Spinal cord (tissue), 10 donors: Measurements from ENCODE around the gene BRCA1. TPM values are rescaled to one million over a fixed set of nuclear protein-coding genes. Genes with fewer than 3 reads are reported as not detected.
A peak's percentile ranks its signal among the peaks of the same experiment; 100 is the strongest.

Experiments
- DNase-seq, 6 donors: peaks; one replicate each; pipeline versions ENCODE4 v3.0.0 to v3.0.0-alpha.2; 2013 to 2015; ENCODE audit warnings: low spot score in 6 of 6, low read depth in 4 of 6
- H3K27ac ChIP-seq: one replicate; pipeline ENCODE4 v1.5.1; 2013; ENCODE audit warnings: low read depth, low read length, control low read depth
- H3K27me3 ChIP-seq: one replicate; pipeline ENCODE4 v1.6.1; 2013; ENCODE audit warnings: low read length; ENCODE audit not compliant: control insufficient read depth, insufficient read depth
- H3K36me3 ChIP-seq: one replicate; pipeline ENCODE4 v1.6.1; 2013; ENCODE audit warnings: low read length; ENCODE audit not compliant: control insufficient read depth, insufficient read depth
- H3K4me1 ChIP-seq: one replicate; pipeline ENCODE4 v1.6.1; 2013; ENCODE audit warnings: low read length; ENCODE audit not compliant: control insufficient read depth, insufficient read depth
- H3K4me3 ChIP-seq: one replicate; pipeline ENCODE4 v1.5.1; 2013; ENCODE audit warnings: low read depth, low read length, control low read depth
- H3K9me3 ChIP-seq: one replicate; pipeline ENCODE4 v1.6.1; 2013; ENCODE audit warnings: low read length; ENCODE audit not compliant: control insufficient read depth, insufficient read depth
- WGBS: methylation state at CpG from one replicate; pipeline ENCODE4 v1.1.5; 2013; ENCODE audit warnings: missing lambda C conversion rate; ENCODE audit not compliant: insufficient coverage; 5-methylcytosine and 5-hydroxymethylcytosine counted together
- polyA plus RNA-seq, 2 donors: library from polyadenylated mRNA; unstranded; fragments of 120-200 nt; gene quantifications; one replicate each; pipeline ENCODE4 v1.2.1, GENCODE V29; 2013; ENCODE audit not compliant: insufficient read length in 2 of 2
- total RNA-seq, 2 donors: library from RNA; depleted of rRNA in 1 of 2; stranded (reverse); fragments of 120-200 nt in 1 of 2; fragments of >200 nt in 1 of 2; gene quantifications; one replicate each; pipeline versions ENCODE4 v1.2.3 to v1.2.4, GENCODE V29; 2013 to 2014
- donor health status: healthy.

The BRCA1 gene
- total and polyA plus RNA-seq, 4 donors = 8.5 to 16.2 (median 10.4) TPM

- no peak for DNase-seq
- no peaks in the 10 kb centered on the region for H3K9me3 ChIP-seq
- peaks cover 32% of the 10 kb centered on the region for H3K36me3 ChIP-seq
- H3K4me3 ChIP-seq = peak overlapping the region; percentile 88
- H3K27me3 ChIP-seq = no peaks in the 10 kb centered on the region
- peaks cover 61% of the 10 kb centered on the region for H3K4me1 ChIP-seq
- 83% methylated on average over 2 of the region's 6 CpGs for WGBS
- H3K27ac ChIP-seq = peak overlapping the region; percentile 2
These were observed 105.0 kb downstream of the BRCA1 start for GRCh38 chr17:43020030-43020621.

- Histone ChIP-seq H3K27ac (peak overlapping the region; percentile 2), H3K36me3 (peaks cover 34% of the 10 kb centered on the region), H3K27me3 (no peaks in the 10 kb centered on the region), H3K9me3 (no peaks in the 10 kb centered on the region), H3K4me3 (no peak overlapping the region), H3K4me1 (peaks cover 56% of the 10 kb centered on the region)
- DNase-seq = no peak
- 31% methylated on average over 3 of the region's 7 CpGs for WGBS
These were observed 105.7 kb downstream of the BRCA1 start for GRCh38 chr17:43019418-43019817.

GRCh38 chr17:43018932-43019331 is 106.2 kb downstream of the BRCA1 start:
- no peaks in the 10 kb centered on the region for H3K27me3 ChIP-seq
- H3K9me3 ChIP-seq = no peaks in the 10 kb centered on the region
- no peak overlapping the region for H3K27ac ChIP-seq
- no CpG with 5 or more reads among the region's 4 CpGs for WGBS
- H3K36me3 ChIP-seq = peaks cover 39% of the 10 kb centered on the region
- H3K4me1 ChIP-seq = peaks cover 55% of the 10 kb centered on the region
- DNase-seq = no peak
- no peak overlapping the region for H3K4me3 ChIP-seq

- Histone ChIP-seq H3K27me3 (no peaks in the 10 kb centered on the region), H3K9me3 (no peaks in the 10 kb centered on the region), H3K27ac (no peak overlapping the region), H3K36me3 (peaks cover 46% of the 10 kb centered on the region), H3K4me3 (no peak overlapping the region), H3K4me1 (peaks cover 58% of the 10 kb centered on the region)
- DNase-seq = peak in 3 of 6 donors; percentile 49 to 87 (median 68)
- WGBS = 25% methylated on average over 14 of the region's 19 CpGs
These were observed 106.9 kb downstream of the BRCA1 start for GRCh38 chr17:43018008-43018853.

GRCh38 chr17:43016216-43016615 is 108.9 kb downstream of the BRCA1 start:
- Histone ChIP-seq H3K4me1 (peaks cover 54% of the 10 kb centered on the region), H3K4me3 (no peak overlapping the region), H3K27ac (no peak overlapping the region), H3K36me3 (peaks cover 58% of the 10 kb centered on the region), H3K27me3 (no peaks in the 10 kb centered on the region), H3K9me3 (no peaks in the 10 kb centered on the region)
- no peak for DNase-seq
- 94% methylated on average over 7 of the region's 7 CpGs for WGBS

GRCh38 chr17:43015579-43015978 is 109.6 kb downstream of the BRCA1 start:
- Histone ChIP-seq H3K4me1 (peaks cover 48% of the 10 kb centered on the region), H3K27ac (peak overlapping the region; percentile 20), H3K27me3 (no peaks in the 10 kb centered on the region), H3K4me3 (no peak overlapping the region), H3K9me3 (no peaks in the 10 kb centered on the region), H3K36me3 (peaks cover 58% of the 10 kb centered on the region)
- no peak for DNase-seq
- 34% methylated on average over 7 of the region's 9 CpGs for WGBS

- no peaks in the 10 kb centered on the region for H3K9me3 ChIP-seq
- no peaks in the 10 kb centered on the region for H3K27me3 ChIP-seq
- no peak overlapping the region for H3K4me3 ChIP-seq
- H3K27ac ChIP-seq = peak overlapping the region; percentile 20
- H3K4me1 ChIP-seq = peaks cover 41% of the 10 kb centered on the region
- no peak for DNase-seq
- WGBS = 88% methylated on average over 1 of the region's 8 CpGs
- peaks cover 58% of the 10 kb centered on the region for H3K36me3 ChIP-seq
These were observed 110.3 kb downstream of the BRCA1 start for GRCh38 chr17:43014649-43015542.

- WGBS = 77% methylated on average over 9 of the region's 12 CpGs
- DNase-seq = no peak
- peaks cover 34% of the 10 kb centered on the region for H3K4me1 ChIP-seq
- H3K36me3 ChIP-seq = peaks cover 58% of the 10 kb centered on the region
- H3K9me3 ChIP-seq = no peaks in the 10 kb centered on the region
- no peaks in the 10 kb centered on the region for H3K27me3 ChIP-seq
- no peak overlapping the region for H3K4me3 ChIP-seq
- no peak overlapping the region for H3K27ac ChIP-seq
These were observed 111.0 kb downstream of the BRCA1 start for GRCh38 chr17:43014020-43014648.

- Histone ChIP-seq H3K27ac (no peak overlapping the region), H3K4me1 (peaks cover 31% of the 10 kb centered on the region), H3K36me3 (peaks cover 56% of the 10 kb centered on the region), H3K27me3 (no peaks in the 10 kb centered on the region), H3K9me3 (no peaks in the 10 kb centered on the region), H3K4me3 (no peak overlapping the region)
- no peak for DNase-seq
- WGBS = 82% methylated on average over 8 of the region's 8 CpGs
These were observed 111.9 kb downstream of the BRCA1 start for GRCh38 chr17:43013296-43013695.
